HCT116 (cell line): ENCODE results near the gene RELCH. TPM values are rescaled to one million over a fixed set of nuclear protein-coding genes. Genes with fewer than 3 reads are reported as not detected.

ENCODE experiments used
- ATAC-seq: fragments of 200-7000 bp; cut with Tn5 transposase; 2 replicates; pipeline ENCODE4 v1.9.1; 2020; ENCODE audit warnings: mild to moderate bottlenecking, moderate library complexity
- BruUV-seq: library from RNA; stranded (reverse); fragments of 400-500 nt; replicated peaks from 2 replicates; lab custom pipeline; 2021; lab: Mats Ljungman, UMichigan
- CTCF ChIA-PET: fragments of 300-600 bp; sonication (Branson Sonifier 250); formaldehyde crosslinking; loops from one replicate; lab custom pipeline; 2021; ENCODE audit warnings: antibody characterized with exemption; lab: Charles Lee
- POLR2A ChIA-PET: fragments of 300-600, 350-600 bp; sonication (Branson Sonifier 250); formaldehyde crosslinking; loops from one replicate; lab custom pipeline; 2021; ENCODE audit warnings: antibody characterized with exemption; lab: Charles Lee
- RAD21 ChIA-PET, 2 experiments: fragments of 300-600 bp; sonication (Branson Sonifier 250); formaldehyde crosslinking; loops; one replicate each; lab custom pipeline; 2023; ENCODE audit warnings: low total read pairs in 2 of 2; ENCODE audit not compliant: uncharacterized antibody in 2 of 2, unreplicated experiment in 2 of 2, low non-redundant PET in 1 of 2; lab: Charles Lee
- DNase-seq: peaks from one replicate; pipeline ENCODE4 v3.0.0-alpha.2; 2010; ENCODE audit warnings: low read depth, low spot score
- H2AFZ ChIP-seq: fragments of 200-600 bp; shearing (Covaris generic), sonication (generic); 2 replicates; pipeline ENCODE4 v1.6.1; 2017; ENCODE audit warnings: low read depth, mixed run types, mixed read lengths, antibody characterized with exemption, low read length; ENCODE audit not compliant: poor library complexity, severe bottlenecking
- H3K27ac ChIP-seq: 2 replicates; pipeline ENCODE4 v1.5.1; 2012; ENCODE audit warnings: low read depth, low read length
- H3K27me3 ChIP-seq: fragments of 200-600 bp; sonication (generic); 2 replicates; pipeline ENCODE4 v1.6.1; 2016; ENCODE audit warnings: mixed run types, low read length, mixed read lengths; ENCODE audit not compliant: insufficient read depth
- H3K36me3 ChIP-seq, 2 experiments: fragments of 200-500 bp in 1 of 2; fragments of 200-600 bp in 1 of 2; sonication (Bioruptor generic) in 1 of 2; sonication (generic) in 1 of 2; 2 replicates each; pipeline versions ENCODE4 v1.5.1 to v1.6.1; 2014 to 2016; ENCODE audit warnings: low read length in 2 of 2, inconsistent platforms in 1 of 2, mixed read lengths in 1 of 2, mixed run types in 1 of 2; ENCODE audit not compliant: insufficient read depth in 2 of 2, control insufficient read depth in 1 of 2
- H3K4me1 ChIP-seq, 2 experiments: fragments of 200-600 bp in 1 of 2; sonication (generic) in 1 of 2; 2 replicates each; pipeline versions ENCODE4 v1.5.1 to v1.6.1; 2012 to 2017; ENCODE audit warnings: low read length in 2 of 2, inconsistent platforms in 1 of 2, mild to moderate bottlenecking in 1 of 2, mixed read lengths in 1 of 2, mixed run types in 1 of 2, moderate library complexity in 1 of 2; ENCODE audit not compliant: insufficient read depth in 2 of 2, control insufficient read depth in 1 of 2
- H3K4me2 ChIP-seq: fragments of 200-600 bp; sonication (generic); 2 replicates; pipeline ENCODE4 v1.6.1; 2017; ENCODE audit warnings: mixed run types, low read length, mixed read lengths
- H3K4me3 ChIP-seq, 2 experiments: fragments of 200-600 bp in 1 of 2; sonication (generic) in 1 of 2; replicated peaks in 1 of 2; 2 replicates each; pipeline ENCODE4 v1.5.1; 2011 to 2016; ENCODE audit warnings: low read length in 2 of 2, control low read depth in 1 of 2, low read depth in 1 of 2, mild to moderate bottlenecking in 1 of 2, mixed read lengths in 1 of 2, mixed run types in 1 of 2
- H3K79me2 ChIP-seq: fragments of 200-600 bp; sonication (generic); 2 replicates; pipeline ENCODE4 v1.6.1; 2017; ENCODE audit warnings: mild to moderate bottlenecking, mixed run types, low read length, moderate library complexity, mixed read lengths; ENCODE audit not compliant: insufficient read depth
- H3K9ac ChIP-seq: fragments of 200-600 bp; sonication (generic); 2 replicates; pipeline ENCODE4 v1.6.1; 2016; ENCODE audit warnings: low read length, mixed read lengths
- H3K9me2 ChIP-seq: fragments of 200-600 bp; sonication (generic), shearing (Covaris generic); 2 replicates; pipeline ENCODE4 v1.6.1; 2017; ENCODE audit warnings: mixed run types, mild to moderate bottlenecking, moderate library complexity; ENCODE audit not compliant: insufficient read depth
- H3K9me3 ChIP-seq, 2 experiments: fragments of 200-500 bp in 1 of 2; fragments of 200-600 bp in 1 of 2; sonication (Bioruptor generic) in 1 of 2; sonication (generic) in 1 of 2; 2 replicates each; pipeline ENCODE4 v1.6.1; 2014 to 2017; ENCODE audit warnings: low read length in 2 of 2, mixed read lengths in 2 of 2, inconsistent platforms in 1 of 2, low read depth in 1 of 2, mild to moderate bottlenecking in 1 of 2, mixed run types in 1 of 2, moderate library complexity in 1 of 2; ENCODE audit not compliant: control insufficient read depth in 1 of 2, insufficient read depth in 1 of 2
- H4K20me1 ChIP-seq: fragments of 200-600 bp; sonication (generic), shearing (Covaris generic); 2 replicates; pipeline ENCODE4 v1.6.1; 2017; ENCODE audit warnings: mixed run types, mild to moderate bottlenecking, moderate library complexity; ENCODE audit not compliant: insufficient read depth
- ATF3 ChIP-seq: IDR thresholded peaks from 2 replicates; pipeline ENCODE4 v1.6.1; 2012
- CEBPB ChIP-seq: IDR thresholded peaks from 2 replicates; pipeline ENCODE4 v1.6.1; 2012; ENCODE audit warnings: low read depth
- EGR1 ChIP-seq: IDR thresholded peaks from 2 replicates; pipeline ENCODE4 v1.6.1; 2012; ENCODE audit warnings: low read depth
- FOSL1 ChIP-seq: IDR thresholded peaks from 2 replicates; pipeline ENCODE4 v1.6.1; 2012; ENCODE audit warnings: low read depth
- JUND ChIP-seq: IDR thresholded peaks from 2 replicates; pipeline ENCODE4 v1.6.1; 2012
- RAD21 ChIP-seq: IDR thresholded peaks from 2 replicates; pipeline ENCODE4 v1.6.1; 2012; ENCODE audit warnings: low read depth, mild to moderate bottlenecking
- SIN3A ChIP-seq: IDR thresholded peaks from 2 replicates; pipeline ENCODE4 v1.6.1; 2012; ENCODE audit warnings: low read depth
- SP1 ChIP-seq: IDR thresholded peaks from 2 replicates; pipeline ENCODE4 v1.6.1; 2012; ENCODE audit warnings: low read depth
- TCF7L2 ChIP-seq: IDR thresholded peaks from 2 replicates; pipeline ENCODE4 v1.7.0; 2011; ENCODE audit warnings: borderline replicate concordance, inconsistent platforms; ENCODE audit not compliant: insufficient read depth, insufficient read length; ENCODE audit errors: extremely low read depth
- YY1 ChIP-seq: IDR thresholded peaks from 2 replicates; pipeline ENCODE4 v1.6.1; 2011; ENCODE audit warnings: low read length, low read depth, moderate library complexity, mild to moderate bottlenecking; ENCODE audit not compliant: insufficient replicate concordance; ENCODE audit errors: extremely low read depth
- ZFX ChIP-seq: fragments of 450-650 bp; IDR thresholded peaks from 2 replicates; pipeline ENCODE4 v1.6.1; 2017
- ZNF274 ChIP-seq: fragments of 200-500 bp; sonication (Bioruptor generic); IDR thresholded peaks from 2 replicates; pipeline ENCODE4 v1.6.1; 2014; ENCODE audit warnings: mild to moderate bottlenecking, low read depth, low read length, inconsistent platforms
- intact Hi-C: fragments of 100-400 bp; cut with micrococcal nuclease; formaldehyde crosslinking; loops from 2 replicates; pipeline ENCODE4 v1.10.0; 2022
- total RNA-seq: library from RNA; stranded (reverse); gene quantifications from one replicate; pipeline ENCODE4 v1.2.1, GENCODE V29; 2021; ENCODE audit not compliant: unreplicated experiment
- TF ChIP-seq, protein P1 (sequence below), 3 experiments: fragments of 200-600 bp in 1 of 3; sonication (generic) in 1 of 3; IDR thresholded peaks in 2 of 3; conservative IDR thresholded peaks in 1 of 3; 2 replicates each; pipeline ENCODE4 v1.5.1; 2012 to 2017; ENCODE audit warnings: low read depth in 2 of 3, low read length in 2 of 3, antibody characterized with exemption in 1 of 3, borderline replicate concordance in 1 of 3, control low read depth in 1 of 3, mild to moderate bottlenecking in 1 of 3, mixed read lengths in 1 of 3, mixed run types in 1 of 3, moderate library complexity in 1 of 3; ENCODE audit not compliant: insufficient read depth in 1 of 3

Gene RELCH
- total RNA-seq, 1 experiment from 2014 or later = 17.4 TPM

- ChIA-PET CTCF (interaction anchor here (4.2 kb wide), 1 partner anchor 10 kb away, joined by 19 read pairs; no protein-coding TSS in a partner anchor), POLR2A (no interaction called here), RAD21 (no interaction called here)
- no peak for ATAC-seq
- no peak for DNase-seq
- no peak overlapping the region for H3K27ac ChIP-seq
- BruUV-seq = no TSS peak
- intact Hi-C loops = no loop called here
- H3K4me1 ChIP-seq = no peaks in the 10 kb centered on the region
- H3K9me3 ChIP-seq = no peaks in the 10 kb centered on the region
- H3K4me3 ChIP-seq = no peak overlapping the region
- TF ChIP-seq YY1 (no peak), SIN3A (no peak), FOSL1 (no peak), ATF3 (no peak), CEBPB (no peak), RAD21 (no peak), ZFX (no peak), EGR1 (no peak), SP1 (no peak), JUND (no peak), ZNF274 (no peak), TCF7L2 (no peak)
- TF ChIP-seq, protein P1, sequence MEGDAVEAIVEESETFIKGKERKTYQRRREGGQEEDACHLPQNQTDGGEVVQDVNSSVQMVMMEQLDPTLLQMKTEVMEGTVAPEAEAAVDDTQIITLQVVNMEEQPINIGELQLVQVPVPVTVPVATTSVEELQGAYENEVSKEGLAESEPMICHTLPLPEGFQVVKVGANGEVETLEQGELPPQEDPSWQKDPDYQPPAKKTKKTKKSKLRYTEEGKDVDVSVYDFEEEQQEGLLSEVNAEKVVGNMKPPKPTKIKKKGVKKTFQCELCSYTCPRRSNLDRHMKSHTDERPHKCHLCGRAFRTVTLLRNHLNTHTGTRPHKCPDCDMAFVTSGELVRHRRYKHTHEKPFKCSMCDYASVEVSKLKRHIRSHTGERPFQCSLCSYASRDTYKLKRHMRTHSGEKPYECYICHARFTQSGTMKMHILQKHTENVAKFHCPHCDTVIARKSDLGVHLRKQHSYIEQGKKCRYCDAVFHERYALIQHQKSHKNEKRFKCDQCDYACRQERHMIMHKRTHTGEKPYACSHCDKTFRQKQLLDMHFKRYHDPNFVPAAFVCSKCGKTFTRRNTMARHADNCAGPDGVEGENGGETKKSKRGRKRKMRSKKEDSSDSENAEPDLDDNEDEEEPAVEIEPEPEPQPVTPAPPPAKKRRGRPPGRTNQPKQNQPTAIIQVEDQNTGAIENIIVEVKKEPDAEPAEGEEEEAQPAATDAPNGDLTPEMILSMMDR (IDR thresholded peaks at IDR 0.05 in 2 of 3, conservative IDR thresholded peaks at IDR 0.05 in 1 of 3; ENCODE audit: borderline replicate concordance in 1 of 3, insufficient read depth in 1 of 3, low read depth in 2 of 3, low read length in 2 of 3) = no peak
- H3K79me2 ChIP-seq = no peaks in the 10 kb centered on the region
- no peak overlapping the region for H3K9ac ChIP-seq
- no peak overlapping the region for H3K4me2 ChIP-seq
- H3K27me3 ChIP-seq = no peaks in the 10 kb centered on the region
- no peaks in the 10 kb centered on the region for H3K9me2 ChIP-seq
- H2AFZ ChIP-seq = no peak overlapping the region
- no peaks in the 10 kb centered on the region for H4K20me1 ChIP-seq
- H3K36me3 ChIP-seq = peaks cover 18% of the 10 kb centered on the region in 2 experiments; a peak in 3 of 4 replicates
Measured at GRCh38 chr18:62258093-62258492, 71.0 kb downstream of the RELCH start.
